GM12874 (cell line): ENCODE measurements around the gene SORL1-AS1.

Source experiments
- CTCF ChIP-seq: IDR thresholded peaks from 2 replicates; pipeline ENCODE4 v1.5.1; 2011; ENCODE audit warnings: low read depth, mild to moderate bottlenecking, control low read depth, low read length, moderate library complexity; ENCODE audit not compliant: insufficient read depth

SORL1-AS1 gene

GRCh38 chr11:121389651-121390050 is 63.1 kb downstream of the SORL1-AS1 start:
- TF ChIP-seq CTCF = no peak
